GM19452 (cell line): ENCODE measurements around the gene FOCAD.

ENCODE experiments used
- ATAC-seq: cut with Tn5 transposase; IDR thresholded peaks from one replicate; pipeline ENCODE4 v1.9.1; 2021; ENCODE audit not compliant: unreplicated experiment

FOCAD gene

GRCh38 chr9:20729523-20729922 lies 45.5 kb downstream of the FOCAD start:
- ATAC-seq: no peak

- no peak for ATAC-seq
Observed at GRCh38 chr9:20732118-20732517, 48.1 kb downstream of the FOCAD start.

- ATAC-seq: no peak
Observed at GRCh38 chr9:20734275-20734674, 50.2 kb downstream of the FOCAD start.

GRCh38 chr9:20740304-20740703 lies 56.2 kb downstream of the FOCAD start:
- no peak for ATAC-seq

GRCh38 chr9:20740929-20741582 lies 57.0 kb downstream of the FOCAD start:
- no peak for ATAC-seq

- no peak for ATAC-seq
Observed at GRCh38 chr9:20742833-20743232, 58.8 kb downstream of the FOCAD start.

- no peak for ATAC-seq
Observed at GRCh38 chr9:20744036-20744630, 60.1 kb downstream of the FOCAD start.

GRCh38 chr9:20746967-20747366 lies 62.9 kb downstream of the FOCAD start:
- no peak for ATAC-seq

- no peak for ATAC-seq
Observed at GRCh38 chr9:20749496-20750198, 65.6 kb downstream of the FOCAD start.

GRCh38 chr9:20753761-20754160 lies 69.7 kb downstream of the FOCAD start:
- ATAC-seq: no peak

GRCh38 chr9:20754556-20754955 lies 70.5 kb downstream of the FOCAD start:
- no peak for ATAC-seq

GRCh38 chr9:20760246-20760891 lies 76.3 kb downstream of the FOCAD start:
- ATAC-seq: no peak

GRCh38 chr9:20770947-20771346 lies 86.9 kb downstream of the FOCAD start:
- ATAC-seq: no peak

- no peak for ATAC-seq
Observed at GRCh38 chr9:20771729-20772128, 87.7 kb downstream of the FOCAD start.

GRCh38 chr9:20775683-20776082 lies 91.6 kb downstream of the FOCAD start:
- no peak for ATAC-seq

- ATAC-seq: no peak
Observed at GRCh38 chr9:20781092-20781491, 97.0 kb downstream of the FOCAD start.

- ATAC-seq: no peak
Observed at GRCh38 chr9:20782289-20782688, 98.2 kb downstream of the FOCAD start.

GRCh38 chr9:20783057-20784038 lies 99.3 kb downstream of the FOCAD start:
- ATAC-seq: no peak

- no peak for ATAC-seq
Observed at GRCh38 chr9:20784196-20784595, 100.1 kb downstream of the FOCAD start.

GRCh38 chr9:20786807-20787206 lies 102.7 kb downstream of the FOCAD start:
- ATAC-seq: no peak
